HG02678 (cell line): ENCODE data around the gene BECN2.
"Not testable (repeated sequence)": the region's sequence is repeated elsewhere in the genome, so short reads cannot be mapped to it uniquely, and the experiment has no call there.

ENCODE experiments used
- ATAC-seq: cut with Tn5 transposase; IDR thresholded peaks from one replicate; pipeline ENCODE4 v1.9.1; 2021; ENCODE audit warnings: mild to moderate bottlenecking, moderate library complexity; ENCODE audit not compliant: unreplicated experiment

Gene BECN2

DNA sequence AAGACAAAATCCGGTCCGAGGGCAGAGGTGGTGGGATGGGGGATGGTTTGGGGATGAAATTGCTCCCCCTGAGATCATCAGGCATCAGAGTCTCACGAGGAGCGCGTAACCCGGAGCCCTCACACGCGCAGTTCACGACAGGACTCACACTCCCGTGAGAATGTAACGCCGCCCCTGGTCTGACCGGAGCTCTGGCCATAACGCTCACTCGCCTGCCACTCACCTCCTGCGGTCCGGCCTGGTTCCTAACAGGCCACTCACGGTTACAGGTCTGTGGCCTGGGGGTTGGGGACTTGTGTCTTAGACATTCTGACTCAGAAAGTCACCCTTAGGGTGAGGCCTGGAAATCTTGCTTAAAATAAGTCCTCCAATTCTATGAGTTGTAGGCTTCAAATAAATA, 21.5 kb downstream of the BECN2 start:
- ATAC-seq: no peak

DNA sequence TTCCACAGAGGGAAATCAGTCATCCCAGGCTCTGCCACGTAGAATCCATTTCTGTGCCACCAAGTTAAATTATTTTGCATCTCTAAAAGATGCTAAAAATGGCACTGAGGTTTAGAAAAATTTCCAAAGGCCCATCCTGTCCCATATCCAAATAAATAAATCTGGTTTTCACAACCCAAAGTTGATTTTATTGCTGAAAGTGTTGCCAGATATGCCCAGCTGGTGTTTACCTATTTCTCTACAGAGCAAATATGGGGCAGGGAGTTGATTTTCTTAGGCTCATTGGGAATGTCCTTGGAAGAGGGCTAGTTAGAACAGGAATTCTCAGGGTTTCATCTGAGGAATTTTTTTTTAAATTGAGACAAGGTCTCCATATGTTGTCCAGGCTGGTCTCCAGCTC, 22.4 kb downstream of the BECN2 start:
- ATAC-seq: no peak

DNA sequence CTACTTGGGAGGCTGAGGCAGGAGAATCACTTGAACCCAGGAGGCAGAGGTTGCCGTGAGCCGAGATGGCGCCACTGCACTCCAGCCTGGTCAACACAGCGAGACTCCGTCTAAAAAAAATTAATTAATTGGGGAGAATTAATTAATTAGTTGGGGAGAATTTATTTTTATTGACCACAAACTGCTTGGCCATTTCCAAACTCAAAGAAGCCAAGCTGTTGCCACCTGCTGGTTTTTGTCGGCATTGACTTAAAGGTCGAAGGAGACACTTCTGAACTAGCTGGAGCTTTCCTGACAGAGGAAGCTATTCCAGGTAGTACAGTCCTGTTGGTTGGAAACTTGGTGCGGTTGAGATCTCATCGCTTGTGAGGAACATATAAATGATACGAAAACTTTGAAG, 28.2 kb downstream of the BECN2 start:
- peak; percentile 63 for ATAC-seq

DNA sequence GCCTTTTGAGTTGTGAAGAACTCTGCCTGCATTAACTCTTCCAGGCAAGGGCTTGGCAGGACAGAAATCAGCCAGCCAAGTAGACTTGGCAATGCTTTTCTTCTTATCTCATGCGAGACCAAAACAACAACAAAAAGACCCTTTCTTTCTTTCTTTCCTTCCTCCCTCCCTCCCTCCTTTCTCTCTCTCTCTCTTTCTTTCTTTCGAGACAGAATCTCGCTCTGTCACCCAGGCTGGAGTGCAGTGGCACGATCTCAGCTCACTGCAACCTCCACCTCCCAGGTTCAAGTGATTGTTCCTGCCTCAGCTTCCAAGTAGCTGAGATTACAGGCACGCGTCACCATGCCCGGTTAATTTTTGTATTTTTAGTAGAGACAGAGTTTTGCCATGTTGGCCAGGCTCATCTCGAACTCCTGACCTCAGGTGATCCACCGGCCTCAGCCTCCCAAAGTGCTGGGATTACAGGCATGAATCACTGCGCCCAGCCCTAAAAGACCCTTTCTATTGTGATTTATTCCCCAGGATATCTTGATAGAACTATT, 30.9 kb downstream of the BECN2 start:
- not testable (repeated sequence) for ATAC-seq

DNA sequence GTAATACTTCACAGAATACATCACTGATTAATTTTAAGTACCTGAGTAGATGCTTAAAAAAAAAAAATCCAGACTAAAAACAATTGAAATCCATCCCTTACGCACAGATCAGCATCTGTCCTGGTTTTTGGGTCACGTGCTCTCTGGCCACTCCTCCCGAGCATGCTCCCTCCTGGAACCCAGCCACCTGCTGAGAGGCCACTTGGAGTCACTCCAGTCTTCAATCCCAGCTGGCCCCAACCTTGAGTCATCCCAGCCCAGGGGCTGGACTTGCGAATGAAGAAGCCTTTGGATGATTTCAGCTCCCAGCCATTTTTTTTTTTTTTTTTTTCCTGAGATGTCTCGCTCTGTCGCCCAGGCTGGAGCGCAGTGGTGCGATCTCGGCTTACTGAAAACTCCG, 32.5 kb downstream of the BECN2 start:
- ATAC-seq: no peak

DNA sequence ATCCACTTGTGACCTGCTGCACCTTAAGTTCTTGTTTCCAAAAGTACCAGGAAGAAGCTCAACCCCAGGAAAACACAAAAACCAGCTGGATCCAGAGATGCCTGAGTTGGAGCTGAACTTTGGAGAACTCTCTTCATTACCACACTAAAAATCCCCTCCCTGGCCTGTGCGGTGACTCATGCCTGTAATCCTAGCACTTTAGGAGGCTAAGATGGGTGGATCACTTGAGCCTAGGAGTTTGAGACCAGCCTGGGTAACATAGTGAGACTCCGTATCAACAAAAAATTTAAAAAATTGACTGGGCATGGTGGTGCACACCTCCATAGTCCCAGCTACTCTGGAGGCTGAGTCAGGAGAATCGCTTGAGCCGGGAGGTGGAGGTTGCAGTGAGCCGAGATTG, 35.2 kb downstream of the BECN2 start:
- no peak for ATAC-seq

DNA sequence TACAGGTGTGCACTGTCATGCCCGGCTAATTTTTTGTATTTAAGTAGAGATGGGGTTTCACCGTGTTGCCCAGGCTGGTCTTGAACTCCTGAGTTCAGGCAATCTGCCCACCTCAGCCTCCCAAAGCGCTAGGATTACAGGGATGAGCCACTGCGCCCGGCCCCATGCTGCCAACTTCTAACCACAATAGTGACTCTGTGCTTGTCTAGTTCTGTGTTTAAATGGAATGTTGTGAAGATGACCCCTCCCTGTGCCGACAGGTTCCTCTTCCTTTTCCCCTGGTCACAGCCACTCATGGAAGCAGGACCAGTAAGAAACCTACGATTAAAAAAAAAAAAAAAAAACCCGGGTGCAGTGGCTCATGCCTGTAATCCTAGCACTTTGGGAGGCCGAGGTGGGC, 36.6 kb downstream of the BECN2 start:
- no peak for ATAC-seq

DNA sequence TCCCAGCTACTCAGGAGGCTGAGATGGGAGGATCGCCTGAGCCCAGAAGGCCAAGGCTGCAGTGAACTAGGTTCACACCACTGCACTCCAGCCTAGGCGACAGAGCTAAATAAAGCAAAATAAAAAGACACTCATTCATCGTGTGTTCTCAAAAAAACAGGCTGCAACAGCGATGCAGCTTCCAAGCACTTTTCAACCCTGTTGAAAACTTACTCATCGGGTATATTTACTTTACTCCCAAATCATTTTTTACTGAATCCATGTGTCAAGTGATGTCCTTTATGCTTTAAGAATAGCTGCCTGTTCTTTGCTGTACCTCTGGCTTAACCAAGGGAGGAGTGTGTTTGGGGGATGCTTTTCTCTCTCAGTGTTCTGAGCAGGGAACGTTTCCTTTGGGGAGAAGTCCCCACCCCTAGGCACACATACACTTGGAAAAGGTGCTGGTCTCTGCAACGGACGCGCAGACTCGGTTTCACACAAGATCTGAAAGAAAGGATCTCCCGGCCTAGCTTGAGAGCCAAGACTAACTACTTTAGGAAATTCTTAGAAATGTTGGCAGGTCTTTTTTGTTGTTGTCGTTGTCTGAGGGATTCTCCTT, 39.9 kb downstream of the BECN2 start:
- ATAC-seq: no peak

DNA sequence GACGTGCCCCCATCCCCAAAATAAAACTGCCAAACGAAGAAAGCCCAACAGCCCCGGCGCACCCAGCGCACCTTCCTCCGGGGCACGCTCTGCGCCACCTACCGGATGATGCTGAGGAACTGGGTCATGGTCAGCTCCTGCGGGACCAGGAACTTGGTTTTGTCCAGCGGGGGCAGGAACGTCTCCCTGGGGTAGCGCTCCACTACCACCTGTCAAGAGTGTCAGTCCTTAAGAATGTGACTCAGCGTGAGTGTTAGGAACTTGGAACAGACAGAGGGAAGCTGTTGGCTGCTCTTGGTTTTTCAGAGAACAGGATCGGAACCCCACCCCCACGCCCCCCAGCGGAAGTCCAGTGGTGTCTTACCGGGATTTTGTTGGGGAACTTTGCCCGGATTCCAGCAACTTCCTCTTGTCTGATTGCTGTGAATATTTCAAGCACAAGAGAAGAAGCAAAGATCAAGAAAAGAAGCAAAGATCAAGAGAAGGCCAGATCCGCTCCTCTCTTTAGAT, 40.9 kb downstream of the BECN2 start:
- peak; percentile 88 for ATAC-seq

DNA sequence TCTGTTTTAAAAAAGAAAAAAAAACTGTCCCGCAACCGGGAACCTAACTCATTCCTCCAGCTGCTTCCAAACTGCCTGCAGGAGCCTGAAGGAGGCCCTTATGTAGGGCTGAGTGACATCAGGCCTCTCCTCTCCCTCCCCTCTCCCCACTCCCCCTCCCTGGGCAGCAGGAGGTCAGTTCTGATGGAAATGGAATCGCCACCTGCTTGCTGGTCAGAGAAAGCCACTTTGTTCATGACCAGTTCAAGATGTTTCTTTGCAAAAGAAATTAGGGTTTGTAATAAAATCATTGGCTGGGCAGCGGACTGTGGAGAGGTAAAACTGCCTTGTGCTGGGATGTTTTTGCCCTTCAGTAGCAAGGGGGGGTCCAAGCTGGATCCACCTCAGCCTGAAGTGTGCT, 41.5 kb downstream of the BECN2 start, which contains the start of gene MAP1LC3C:
TSS of gene MAP1LC3C (minus strand) at position 73 of the 400 bp plus-strand sequence. CDS start 90 bp downstream, outside the sequence.
- ATAC-seq: no peak

DNA sequence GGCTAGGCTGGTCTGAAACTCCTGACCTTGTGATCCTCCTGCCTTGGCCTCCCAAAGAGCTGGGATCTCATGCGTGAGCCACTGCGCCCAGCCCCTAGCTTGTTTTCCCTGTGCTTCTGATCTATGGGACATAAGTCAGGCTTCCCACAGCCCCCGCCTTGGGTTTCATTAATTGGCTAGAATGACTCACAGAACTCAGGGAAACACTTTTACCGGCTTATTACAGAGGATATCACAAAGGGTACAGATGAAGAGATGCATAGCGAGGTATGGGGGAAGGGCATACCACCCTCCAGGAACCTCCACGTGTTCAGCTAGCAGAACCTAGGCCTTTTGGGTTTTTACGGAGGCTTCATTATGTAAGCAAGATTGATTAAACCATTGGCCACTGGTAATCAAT, 42.9 kb downstream of the BECN2 start:
- ATAC-seq: no peak

DNA sequence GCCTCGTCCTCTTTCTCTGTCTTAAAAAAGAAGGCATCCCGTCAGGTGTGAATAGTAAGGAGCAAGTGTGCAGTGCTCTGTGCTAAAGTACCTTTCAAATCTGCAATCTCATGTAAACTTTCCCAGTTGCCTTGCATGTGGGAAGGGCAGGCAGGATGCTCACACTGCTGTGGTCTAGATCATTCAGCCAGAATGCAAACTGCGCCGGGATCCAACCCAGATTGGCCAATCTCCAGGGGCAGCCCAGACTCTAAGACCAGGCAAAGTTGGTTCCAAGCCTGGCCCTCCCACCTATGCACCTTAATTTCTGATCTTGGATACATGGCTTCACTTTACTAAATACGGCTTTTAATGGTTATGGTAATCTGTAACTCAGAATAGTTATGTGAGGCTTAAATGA, 44.5 kb downstream of the BECN2 start:
- ATAC-seq: no peak

DNA sequence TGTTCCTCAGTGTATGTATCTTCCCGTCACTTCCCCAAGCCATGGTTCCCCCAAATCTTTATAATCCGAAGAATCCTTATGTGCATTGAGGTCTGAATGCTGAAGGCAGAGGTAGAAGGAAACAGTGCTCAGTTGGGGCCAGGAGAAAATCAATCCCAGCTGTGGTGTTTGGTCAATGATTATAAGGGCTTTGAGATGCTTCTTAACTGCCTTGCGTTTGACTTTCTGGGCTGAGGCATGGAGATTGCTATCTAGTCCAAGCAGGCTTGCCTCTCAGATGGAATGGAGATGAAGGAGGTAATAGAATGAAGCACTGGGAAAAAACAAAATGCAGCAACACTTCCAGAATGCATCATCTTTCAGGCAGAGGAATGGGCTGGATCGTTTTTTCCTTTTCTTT, 44.9 kb downstream of the BECN2 start:
- ATAC-seq: no peak

DNA sequence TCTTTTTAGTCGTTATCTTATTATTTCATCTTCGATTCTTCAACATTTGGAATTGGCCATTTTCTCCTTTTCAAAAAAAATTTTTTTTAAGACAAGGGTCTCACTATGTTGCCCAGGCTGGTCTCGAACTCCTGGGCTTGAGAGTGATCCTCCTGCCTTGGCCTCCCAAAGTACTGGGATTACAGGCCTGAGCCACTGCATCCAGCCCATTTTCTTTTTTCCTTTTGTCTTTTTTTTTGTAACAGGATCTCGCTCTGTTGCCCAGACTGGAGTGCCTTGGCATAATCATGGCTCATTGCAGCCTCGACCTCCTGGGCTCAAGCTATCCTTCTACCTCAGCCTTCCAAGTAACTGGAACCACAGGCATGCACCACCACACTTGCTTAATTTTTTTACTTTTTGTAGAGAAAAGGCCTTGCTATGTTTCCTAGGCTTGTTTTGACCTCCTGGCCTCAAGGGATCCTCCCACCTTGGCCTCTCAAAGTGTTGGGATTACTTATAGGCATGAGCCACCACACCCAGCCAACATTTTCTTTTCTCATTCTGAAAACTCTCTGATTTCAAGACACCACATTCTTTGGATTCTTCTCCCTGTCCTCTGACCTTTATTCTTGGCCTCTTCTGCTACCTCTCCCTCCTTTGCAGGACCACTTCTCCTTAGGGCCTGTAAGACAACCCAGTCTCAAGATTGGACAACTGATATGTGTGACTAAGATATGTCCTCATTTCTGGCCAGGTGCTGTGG, 47.4 kb downstream of the BECN2 start:
- ATAC-seq: no peak

DNA sequence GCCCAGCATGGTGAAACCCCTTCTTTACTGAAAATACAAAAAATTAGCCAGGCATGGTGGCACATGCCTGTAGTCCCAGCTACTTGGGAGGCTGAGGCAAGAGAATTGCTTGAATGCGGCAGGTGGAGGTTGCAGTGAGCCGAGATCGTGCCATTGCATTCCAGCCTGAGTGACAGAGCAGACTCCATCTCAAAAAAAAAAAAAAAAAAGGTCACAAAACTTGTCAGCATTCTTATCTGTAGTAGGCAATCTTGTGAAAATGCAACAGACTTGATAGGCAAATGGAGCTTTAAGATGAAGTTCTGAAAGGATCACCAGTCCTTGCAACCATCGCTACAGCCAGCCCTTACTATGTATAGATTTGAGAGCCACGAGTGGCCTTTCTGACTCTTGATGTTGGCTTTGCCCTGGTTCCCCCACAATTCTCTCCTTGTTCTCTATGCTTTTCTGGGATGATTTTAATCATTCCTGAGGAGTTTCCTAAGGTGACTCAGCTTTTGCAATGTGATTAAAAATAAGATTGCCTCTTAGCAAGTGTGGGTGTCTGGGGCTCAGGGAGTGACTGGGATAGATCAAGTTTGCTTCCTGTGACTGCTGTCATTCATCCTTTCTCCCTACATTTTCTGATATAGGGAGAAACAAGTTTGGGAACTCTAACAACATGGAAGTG, 48.4 kb downstream of the BECN2 start:
- ATAC-seq: no peak

DNA sequence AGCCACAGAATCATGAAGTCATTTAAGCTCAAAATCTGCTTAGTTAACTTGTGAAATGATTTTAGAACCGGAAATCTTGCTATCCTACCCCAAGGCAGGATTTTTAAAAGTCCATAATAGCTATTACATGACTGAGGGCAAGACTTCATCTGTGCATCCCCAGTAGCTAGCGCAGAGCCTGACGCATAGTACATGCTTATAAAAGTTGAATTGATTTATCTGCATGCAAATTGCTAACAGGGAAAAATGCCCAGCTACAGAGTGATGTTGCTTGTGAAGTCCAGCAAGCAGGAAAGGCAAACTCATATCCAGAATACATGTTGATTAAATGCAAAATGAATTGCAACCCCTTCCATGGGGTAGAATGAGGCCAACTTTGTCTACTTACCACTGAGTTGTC, 49.4 kb downstream of the BECN2 start:
- no peak for ATAC-seq
